ENCODE data around the gene NFASC.

The NFASC gene

DNA sequence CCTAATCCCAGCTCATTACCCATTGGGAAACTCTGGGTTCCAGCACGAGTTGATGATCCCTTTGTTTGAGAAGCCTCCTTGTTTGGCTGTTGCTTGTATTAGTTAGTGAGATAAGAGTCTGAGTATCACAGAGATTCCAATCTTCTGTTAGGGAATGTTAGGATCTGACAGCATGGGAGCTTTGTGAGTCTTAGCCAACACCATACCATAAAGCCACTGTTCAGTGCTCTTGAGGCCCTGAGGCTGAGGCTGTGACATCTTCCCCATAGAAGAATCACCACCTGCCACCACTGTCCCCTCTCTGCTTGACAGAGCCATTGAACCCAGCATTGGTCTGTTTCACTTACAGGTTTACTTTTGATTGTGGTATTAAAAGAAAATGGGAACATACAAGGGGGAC lies 29.3 kb upstream of the NFASC start:
- no peak for DNase-seq (ENCODE audit: low read depth)
- no peak overlapping the region for H3K4me3 ChIP-seq (ENCODE audit: low read length)
- TF ChIP-seq, protein P1, sequence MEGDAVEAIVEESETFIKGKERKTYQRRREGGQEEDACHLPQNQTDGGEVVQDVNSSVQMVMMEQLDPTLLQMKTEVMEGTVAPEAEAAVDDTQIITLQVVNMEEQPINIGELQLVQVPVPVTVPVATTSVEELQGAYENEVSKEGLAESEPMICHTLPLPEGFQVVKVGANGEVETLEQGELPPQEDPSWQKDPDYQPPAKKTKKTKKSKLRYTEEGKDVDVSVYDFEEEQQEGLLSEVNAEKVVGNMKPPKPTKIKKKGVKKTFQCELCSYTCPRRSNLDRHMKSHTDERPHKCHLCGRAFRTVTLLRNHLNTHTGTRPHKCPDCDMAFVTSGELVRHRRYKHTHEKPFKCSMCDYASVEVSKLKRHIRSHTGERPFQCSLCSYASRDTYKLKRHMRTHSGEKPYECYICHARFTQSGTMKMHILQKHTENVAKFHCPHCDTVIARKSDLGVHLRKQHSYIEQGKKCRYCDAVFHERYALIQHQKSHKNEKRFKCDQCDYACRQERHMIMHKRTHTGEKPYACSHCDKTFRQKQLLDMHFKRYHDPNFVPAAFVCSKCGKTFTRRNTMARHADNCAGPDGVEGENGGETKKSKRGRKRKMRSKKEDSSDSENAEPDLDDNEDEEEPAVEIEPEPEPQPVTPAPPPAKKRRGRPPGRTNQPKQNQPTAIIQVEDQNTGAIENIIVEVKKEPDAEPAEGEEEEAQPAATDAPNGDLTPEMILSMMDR (conservative IDR thresholded peaks at IDR 0.05; ENCODE audit: low read length), result no peak

DNA sequence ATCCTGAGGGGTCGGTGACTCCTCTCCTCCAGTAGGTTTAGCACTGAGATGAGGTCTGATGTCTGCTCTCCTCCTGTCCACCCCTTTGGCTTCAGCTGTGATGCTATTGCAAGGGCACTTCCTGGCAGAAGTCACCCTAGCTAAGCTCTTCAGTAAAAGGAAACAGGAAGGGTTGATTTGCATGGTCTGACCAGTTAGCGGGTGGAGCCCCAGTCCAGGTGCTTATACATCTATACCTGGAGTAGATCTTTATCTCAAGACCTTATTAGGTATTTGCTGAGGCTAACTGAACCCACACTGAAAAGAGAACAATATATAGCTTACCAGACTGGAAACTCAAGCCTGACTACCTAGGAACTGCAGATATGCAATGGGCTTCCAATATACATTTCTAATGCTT lies 28.9 kb upstream of the NFASC start:
- TF ChIP-seq, protein P1 (conservative IDR thresholded peaks at IDR 0.05; ENCODE audit: low read length), result no peak
- no peak for DNase-seq (ENCODE audit: low read depth)
- no peak overlapping the region for H3K4me3 ChIP-seq (ENCODE audit: low read length)

DNA sequence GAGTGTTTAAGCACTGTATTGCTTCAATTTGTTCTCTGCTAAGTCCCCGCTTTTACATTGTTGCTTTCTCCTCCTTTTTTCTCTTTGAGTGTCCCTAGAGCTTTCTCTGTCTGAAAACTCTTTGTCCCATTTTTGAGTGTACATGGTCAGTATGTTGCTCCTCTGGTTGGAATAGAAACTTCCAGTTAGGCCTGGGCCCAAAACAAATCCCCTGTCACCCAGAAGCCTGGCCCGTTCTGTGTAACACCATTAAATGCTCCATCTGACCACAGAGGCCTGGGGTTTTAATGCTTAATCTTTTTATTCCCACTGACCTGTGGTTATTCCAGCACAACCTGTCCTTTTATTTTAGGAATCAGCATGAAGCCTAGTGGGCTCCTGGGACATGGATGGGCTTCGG lies 28.3 kb upstream of the NFASC start:
- TF ChIP-seq, protein P1 (conservative IDR thresholded peaks at IDR 0.05; ENCODE audit: low read length), result no peak
- no peak for DNase-seq (ENCODE audit: low read depth)
- no peak overlapping the region for H3K4me3 ChIP-seq (ENCODE audit: low read length)

GRCh38 chr1:204842892-204843291 lies 27.8 kb upstream of the NFASC start:
- H3K4me3 ChIP-seq (ENCODE audit: low read length), result no peak overlapping the region
- DNase-seq (ENCODE audit: low read depth), result peak; percentile 38
- TF ChIP-seq, protein P1 (conservative IDR thresholded peaks at IDR 0.05; ENCODE audit: low read length), result no peak

DNA sequence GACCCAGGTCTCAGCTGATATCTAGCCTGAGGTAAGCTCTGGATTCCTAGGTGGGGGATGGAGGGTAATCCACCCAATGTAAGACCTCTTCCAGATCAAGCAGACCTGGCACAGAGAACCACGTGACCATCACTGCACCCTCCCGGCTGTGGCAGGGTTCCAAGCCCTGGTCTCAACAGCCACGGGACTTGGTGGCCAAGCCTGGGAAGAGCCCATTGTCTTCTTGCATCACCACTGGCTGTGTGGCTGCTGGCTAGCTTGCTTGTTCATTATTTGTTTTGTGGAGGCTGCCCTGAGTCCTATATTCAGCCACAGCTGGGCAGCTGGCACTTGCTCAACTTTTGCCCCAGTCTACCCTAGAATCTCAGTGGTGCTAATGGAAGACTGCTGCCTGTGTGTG lies 24.1 kb upstream of the NFASC start:
- H3K4me3 ChIP-seq (ENCODE audit: low read length), result no peak overlapping the region
- no peak for DNase-seq (ENCODE audit: low read depth)
- TF ChIP-seq, protein P1 (conservative IDR thresholded peaks at IDR 0.05; ENCODE audit: low read length), result no peak

DNA sequence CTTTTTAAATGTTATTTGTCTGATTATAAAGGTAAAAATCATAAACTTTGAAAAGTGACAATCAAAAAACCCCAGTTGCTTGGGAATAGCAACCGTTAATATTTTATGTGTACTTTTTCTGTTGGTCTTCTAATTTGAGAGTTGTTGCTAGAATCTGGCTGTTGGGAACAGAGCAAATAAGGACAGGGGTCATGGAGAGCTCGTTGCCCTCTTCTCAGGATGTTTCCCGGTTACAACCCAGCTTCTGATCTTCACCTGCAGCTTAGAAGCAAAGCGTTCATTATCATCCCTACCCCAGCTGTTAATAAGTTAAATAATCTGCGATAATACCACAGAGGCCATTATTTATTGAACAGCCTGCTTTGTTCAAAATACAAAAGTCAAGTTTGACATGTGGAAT lies 22.1 kb upstream of the NFASC start:
- H3K4me3 ChIP-seq (ENCODE audit: low read length), result no peak overlapping the region
- TF ChIP-seq, protein P1 (conservative IDR thresholded peaks at IDR 0.05; ENCODE audit: low read length), result no peak
- DNase-seq (ENCODE audit: low read depth), result no peak

- DNase-seq (ENCODE audit: low read depth), result no peak
- H3K4me3 ChIP-seq (ENCODE audit: low read length), result no peak overlapping the region
- TF ChIP-seq, protein P1 (conservative IDR thresholded peaks at IDR 0.05; ENCODE audit: low read length), result no peak
Measured at GRCh38 chr1:204852854-204853253, 17.8 kb upstream of the NFASC start.
